ENCODE measurements around the gene DEAF1. TPM values are rescaled to one million over a fixed set of nuclear protein-coding genes. Genes with fewer than 3 reads are reported as not detected.

Gene DEAF1
- total and polyA plus RNA-seq, 2 experiments from 2014 or later = 88.6 to 90.0 TPM

DNA sequence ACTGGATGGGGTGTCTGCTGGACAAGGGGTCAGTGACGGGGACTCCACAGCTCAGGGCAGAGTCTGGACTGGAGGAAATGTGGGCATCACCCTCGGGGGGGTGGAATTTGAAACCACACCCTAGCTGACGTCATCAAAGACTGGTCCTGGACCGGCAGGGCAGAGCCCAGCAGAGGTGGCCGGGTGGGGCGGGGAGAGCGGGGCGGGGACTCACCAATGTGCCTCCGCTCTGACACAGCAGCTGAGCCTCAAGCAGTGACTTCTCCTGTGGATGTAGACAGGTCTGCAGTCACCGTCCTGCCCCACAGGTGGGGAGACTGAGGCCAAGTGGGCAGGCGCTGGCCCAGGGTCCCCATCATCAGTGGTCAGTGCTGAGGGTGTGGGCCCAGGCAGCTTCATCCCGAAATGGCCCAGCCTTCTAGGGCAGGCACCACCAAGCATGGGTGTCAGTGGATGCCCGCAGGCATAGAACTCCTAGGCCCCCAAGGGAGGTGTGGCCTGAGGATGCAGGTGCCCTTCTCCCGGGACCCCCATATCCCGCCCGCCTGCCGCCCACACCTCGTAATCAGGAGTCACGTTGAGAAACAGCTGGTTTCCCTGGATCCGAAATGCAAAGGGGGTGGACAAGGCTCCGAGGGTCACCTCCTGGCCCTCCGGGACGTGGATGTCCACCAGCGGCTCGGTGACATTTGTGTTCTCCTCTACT lies 70.9 kb downstream of the DEAF1 start:
- peaks cover 9% of the 10 kb centered on the region for H3K4me1 ChIP-seq (ENCODE audit: low read depth)
- peaks cover 2% of the 10 kb centered on the region for H3K27me3 ChIP-seq
- DNase-seq (ENCODE audit: low read depth in 1 of 2, low spot score in 1 of 2) = no peak
- H3K9me3 ChIP-seq (ENCODE audit: low read depth) = no peaks in the 10 kb centered on the region
- H3K27ac ChIP-seq = no peak overlapping the region
- TF ChIP-seq, protein P1, sequence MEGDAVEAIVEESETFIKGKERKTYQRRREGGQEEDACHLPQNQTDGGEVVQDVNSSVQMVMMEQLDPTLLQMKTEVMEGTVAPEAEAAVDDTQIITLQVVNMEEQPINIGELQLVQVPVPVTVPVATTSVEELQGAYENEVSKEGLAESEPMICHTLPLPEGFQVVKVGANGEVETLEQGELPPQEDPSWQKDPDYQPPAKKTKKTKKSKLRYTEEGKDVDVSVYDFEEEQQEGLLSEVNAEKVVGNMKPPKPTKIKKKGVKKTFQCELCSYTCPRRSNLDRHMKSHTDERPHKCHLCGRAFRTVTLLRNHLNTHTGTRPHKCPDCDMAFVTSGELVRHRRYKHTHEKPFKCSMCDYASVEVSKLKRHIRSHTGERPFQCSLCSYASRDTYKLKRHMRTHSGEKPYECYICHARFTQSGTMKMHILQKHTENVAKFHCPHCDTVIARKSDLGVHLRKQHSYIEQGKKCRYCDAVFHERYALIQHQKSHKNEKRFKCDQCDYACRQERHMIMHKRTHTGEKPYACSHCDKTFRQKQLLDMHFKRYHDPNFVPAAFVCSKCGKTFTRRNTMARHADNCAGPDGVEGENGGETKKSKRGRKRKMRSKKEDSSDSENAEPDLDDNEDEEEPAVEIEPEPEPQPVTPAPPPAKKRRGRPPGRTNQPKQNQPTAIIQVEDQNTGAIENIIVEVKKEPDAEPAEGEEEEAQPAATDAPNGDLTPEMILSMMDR (IDR thresholded peaks at IDR 0.05; ENCODE audit: low read depth, low read length) = no peak
- no peak overlapping the region for H3K4me3 ChIP-seq
- H3K36me3 ChIP-seq = no peaks in the 10 kb centered on the region

DNA sequence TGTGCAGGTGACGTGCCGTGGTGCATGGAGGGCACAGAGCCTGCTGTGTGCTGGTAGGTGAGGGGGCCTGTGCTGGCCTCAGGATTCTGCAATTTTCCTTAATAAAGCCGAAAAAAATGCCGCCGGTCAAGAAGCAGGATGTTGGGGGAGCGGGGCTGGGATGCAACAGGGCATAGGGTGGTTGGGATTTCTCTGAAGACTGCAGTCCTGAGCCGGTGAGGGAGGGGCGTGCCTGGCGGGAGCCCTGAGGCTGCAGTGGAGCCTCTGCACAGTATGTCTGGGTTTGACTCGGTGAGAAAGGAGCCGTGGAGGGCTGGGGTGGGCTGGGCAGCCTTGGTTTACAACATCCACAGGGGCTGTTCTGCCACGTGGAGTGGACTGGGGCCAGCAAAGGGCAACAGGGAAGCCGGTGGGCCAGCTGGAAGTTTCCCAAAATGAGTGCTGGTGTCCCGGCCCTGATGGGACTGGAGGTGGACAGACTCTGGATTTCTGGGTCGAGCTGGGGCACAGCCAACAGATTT lies 71.6 kb downstream of the DEAF1 start:
- Histone ChIP-seq H3K27me3 (peaks cover 2% of the 10 kb centered on the region), H3K4me1 (ENCODE audit: low read depth) (peaks cover 1% of the 10 kb centered on the region), H3K36me3 (no peaks in the 10 kb centered on the region), H3K27ac (no peak overlapping the region), H3K4me3 (no peak overlapping the region), H3K9me3 (ENCODE audit: low read depth) (no peaks in the 10 kb centered on the region)
- TF ChIP-seq, protein P1 (IDR thresholded peaks at IDR 0.05; ENCODE audit: low read depth, low read length) = no peak
- no peak for DNase-seq (ENCODE audit: low read depth in 1 of 2, low spot score in 1 of 2)

DNA sequence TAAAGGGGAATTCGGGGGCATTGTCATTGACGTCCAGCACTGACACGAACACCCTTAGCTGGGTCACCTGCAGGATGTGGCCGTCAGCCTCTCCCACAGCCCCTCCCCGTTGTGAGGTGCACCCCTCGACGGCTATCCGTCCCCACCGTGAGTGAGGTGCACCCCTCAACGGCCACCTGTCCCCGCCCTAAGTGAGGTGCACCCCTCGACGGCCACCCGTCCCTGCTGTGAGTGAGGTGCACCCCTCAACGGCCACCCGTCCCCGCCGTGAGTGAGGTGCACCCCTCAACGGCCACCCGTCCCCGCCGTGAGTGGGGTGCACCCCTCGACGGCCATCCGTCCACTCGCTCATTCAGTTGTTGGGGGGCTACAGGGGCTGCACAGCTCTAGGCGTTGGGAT lies 73.2 kb downstream of the DEAF1 start:
- Histone ChIP-seq H3K9me3 (ENCODE audit: low read depth) (no peaks in the 10 kb centered on the region), H3K4me1 (ENCODE audit: low read depth) (no peaks in the 10 kb centered on the region), H3K27me3 (peaks cover 2% of the 10 kb centered on the region), H3K27ac (no peak overlapping the region), H3K4me3 (no peak overlapping the region), H3K36me3 (peaks cover 2% of the 10 kb centered on the region)
- TF ChIP-seq, protein P1 (IDR thresholded peaks at IDR 0.05; ENCODE audit: low read depth, low read length) = no peak
- no peak for DNase-seq (ENCODE audit: low read depth in 1 of 2, low spot score in 1 of 2)

DNA sequence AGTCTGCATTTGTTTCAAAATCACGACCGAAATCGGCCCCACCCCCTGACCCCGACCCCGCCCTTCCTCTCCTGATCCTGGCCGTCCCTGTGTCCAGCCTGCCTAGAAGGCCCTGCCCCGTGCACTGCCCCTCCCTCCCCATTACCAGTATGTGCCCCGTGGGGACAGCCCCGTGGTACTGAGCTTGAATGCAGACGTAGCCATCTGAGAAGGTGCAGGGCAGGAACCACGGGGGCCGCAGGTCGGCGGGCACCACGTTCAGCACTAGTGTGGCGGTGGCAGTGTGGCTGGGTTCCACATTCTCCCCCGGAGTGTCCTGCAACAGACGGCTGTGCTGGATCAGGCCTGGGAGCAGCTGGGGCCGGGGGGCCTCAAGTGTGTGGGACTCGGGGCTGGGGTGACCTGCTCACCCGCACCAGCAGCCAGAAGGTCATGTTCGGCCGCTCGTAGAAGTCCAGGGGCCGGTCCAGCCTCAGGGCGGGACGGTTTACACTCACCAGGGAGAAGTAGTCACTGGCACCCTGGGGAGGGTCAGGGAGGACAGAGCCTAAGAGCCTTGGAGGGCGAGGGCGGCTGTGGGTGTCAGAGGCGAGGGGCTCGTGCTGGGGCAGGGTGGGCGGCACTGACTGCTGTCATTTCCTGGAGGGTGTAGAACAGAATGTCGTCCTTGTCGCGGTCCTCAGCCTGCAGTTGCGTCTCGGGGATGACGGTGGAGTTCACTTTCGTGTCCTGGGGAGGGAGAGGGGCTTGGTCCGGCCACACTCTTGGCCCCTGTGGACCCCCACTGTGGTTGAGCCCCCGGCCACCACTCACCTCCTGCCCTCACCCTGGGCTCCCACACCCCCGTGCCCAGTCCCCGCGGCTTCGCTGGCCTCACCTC lies 73.8 kb downstream of the DEAF1 start:
- Histone ChIP-seq H3K4me1 (ENCODE audit: low read depth) (peaks cover 2% of the 10 kb centered on the region), H3K36me3 (peaks cover 2% of the 10 kb centered on the region), H3K27me3 (no peaks in the 10 kb centered on the region), H3K9me3 (ENCODE audit: low read depth) (no peaks in the 10 kb centered on the region), H3K27ac (no peak overlapping the region), H3K4me3 (no peak overlapping the region)
- TF ChIP-seq, protein P1 (IDR thresholded peaks at IDR 0.05; ENCODE audit: low read depth, low read length) = no peak
- no peak for DNase-seq (ENCODE audit: low read depth in 1 of 2, low spot score in 1 of 2)

DNA sequence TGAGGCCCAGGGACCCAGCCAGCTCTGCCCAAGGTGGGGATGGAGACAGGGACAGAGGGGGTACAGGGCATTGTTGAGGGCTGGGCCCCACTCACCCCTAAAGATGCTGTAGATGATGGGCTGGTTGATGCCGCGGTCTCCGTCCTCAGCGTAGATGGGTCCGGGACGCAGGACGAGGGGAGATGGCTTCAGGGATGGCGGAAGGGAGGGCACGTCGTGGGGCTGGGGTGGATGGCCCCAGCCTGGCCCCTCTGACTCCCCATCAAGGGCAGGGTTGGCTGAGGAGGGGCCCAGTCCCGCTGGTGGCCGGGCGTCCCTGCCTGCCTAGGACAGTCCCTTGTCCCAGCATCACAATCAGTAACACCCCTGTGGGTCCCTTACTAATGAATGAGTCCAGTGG lies 74.8 kb downstream of the DEAF1 start:
- peaks cover 4% of the 10 kb centered on the region for H3K4me1 ChIP-seq (ENCODE audit: low read depth)
- no peak for DNase-seq (ENCODE audit: low read depth in 1 of 2, low spot score in 1 of 2)
- no peaks in the 10 kb centered on the region for H3K27me3 ChIP-seq
- H3K9me3 ChIP-seq (ENCODE audit: low read depth) = no peaks in the 10 kb centered on the region
- no peak overlapping the region for H3K27ac ChIP-seq
- TF ChIP-seq, protein P1 (IDR thresholded peaks at IDR 0.05; ENCODE audit: low read depth, low read length) = no peak
- peaks cover 2% of the 10 kb centered on the region for H3K36me3 ChIP-seq
- H3K4me3 ChIP-seq = no peak overlapping the region

Data from cardiac muscle cell (in vitro differentiated cells and primary cell).